Muscle layer of duodenum (tissue), 2 donors: ENCODE results near the gene RPUSD2.
A peak's percentile ranks its signal among the peaks of the same experiment; 100 is the strongest.

Source experiments
- H3K27ac ChIP-seq: one replicate; pipeline ENCODE4 v1.7.0; 2013; ENCODE audit warnings: mild to moderate bottlenecking, low read length
- H3K27me3 ChIP-seq: one replicate; pipeline ENCODE4 v1.7.0; 2013; ENCODE audit warnings: low read depth, mild to moderate bottlenecking, control low read depth, low read length
- H3K36me3 ChIP-seq, 2 donors: one replicate each; pipeline ENCODE4 v1.7.0; 2013; ENCODE audit warnings: low read length in 2 of 2, control low read depth in 1 of 2, mild to moderate bottlenecking in 1 of 2; ENCODE audit not compliant: insufficient read depth in 2 of 2, control insufficient read depth in 1 of 2
- H3K4me1 ChIP-seq, 2 donors: one replicate each; pipeline ENCODE4 v1.7.0; 2013; ENCODE audit warnings: low read length in 2 of 2, mild to moderate bottlenecking in 2 of 2, control low read depth in 1 of 2, moderate library complexity in 1 of 2; ENCODE audit not compliant: insufficient read depth in 2 of 2, control insufficient read depth in 1 of 2
- H3K4me3 ChIP-seq, 2 donors: one replicate each; pipeline ENCODE4 v1.7.0; 2013; ENCODE audit warnings: low read length in 2 of 2, low read depth in 1 of 2, mild to moderate bottlenecking in 1 of 2
- H3K9me3 ChIP-seq, 2 donors: one replicate each; pipeline ENCODE4 v1.7.0; 2013; ENCODE audit warnings: low read length in 2 of 2, control low read depth in 1 of 2, mild to moderate bottlenecking in 1 of 2; ENCODE audit not compliant: control insufficient read depth in 1 of 2
- donor health status: healthy.

The RPUSD2 gene

GRCh38 chr15:40569129-40569953 lies at the start of gene RPUSD2:
Gene RPUSD2 (plus strand): TSS chr15:40569299. CDS start chr15:40569338, 39 bp downstream.
- Histone ChIP-seq H3K4me3 (peak within 1 kb of the TSS; percentile 70 to 99), H3K4me1 (peaks cover 11 to 18% of the 10 kb centered on the region in 2 donors), H3K36me3 (peaks cover 17 to 31% of the 10 kb centered on the region in 2 donors), H3K9me3 (no peaks in the 10 kb centered on the region), H3K27ac (peak within 1 kb of the TSS; percentile 76), H3K27me3 (no peaks in the 10 kb centered on the region)

- Histone ChIP-seq H3K36me3 (no peaks in the 10 kb centered on the region), H3K4me3 (no peak overlapping the region), H3K27me3 (no peaks in the 10 kb centered on the region), H3K4me1 (no peaks in the 10 kb centered on the region), H3K27ac (no peak overlapping the region), H3K9me3 (no peaks in the 10 kb centered on the region)
These were observed 45.5 kb upstream of the RPUSD2 start for GRCh38 chr15:40523611-40524010.

- no peaks in the 10 kb centered on the region for H3K4me1 ChIP-seq
- no peaks in the 10 kb centered on the region for H3K27me3 ChIP-seq
- no peak overlapping the region for H3K27ac ChIP-seq
These were observed 43.2 kb upstream of the RPUSD2 start for GRCh38 chr15:40525855-40526254.

GRCh38 chr15:40528801-40529200 lies 40.3 kb upstream of the RPUSD2 start:
- Histone ChIP-seq H3K9me3 (no peaks in the 10 kb centered on the region), H3K36me3 (no peaks in the 10 kb centered on the region), H3K4me3 (no peak overlapping the region), H3K4me1 (no peaks in the 10 kb centered on the region), H3K27me3 (no peaks in the 10 kb centered on the region), H3K27ac (no peak overlapping the region)

More at GRCh38 chr15:40525855-40526254, 43.2 kb upstream of the RPUSD2 start:
- no peak overlapping the region for H3K4me3 ChIP-seq
- no peaks in the 10 kb centered on the region for H3K9me3 ChIP-seq
- H3K36me3 ChIP-seq = no peaks in the 10 kb centered on the region

GRCh38 chr15:40533763-40534364 lies 35.2 kb upstream of the RPUSD2 start:
- H3K4me3 ChIP-seq = no peak overlapping the region
- no peaks in the 10 kb centered on the region for H3K36me3 ChIP-seq
- no peak overlapping the region for H3K27ac ChIP-seq
- H3K27me3 ChIP-seq = no peaks in the 10 kb centered on the region
- no peaks in the 10 kb centered on the region for H3K4me1 ChIP-seq
- no peaks in the 10 kb centered on the region for H3K9me3 ChIP-seq

- no peaks in the 10 kb centered on the region for H3K4me1 ChIP-seq
- no peaks in the 10 kb centered on the region for H3K9me3 ChIP-seq
- no peak overlapping the region for H3K4me3 ChIP-seq
- H3K27me3 ChIP-seq = no peaks in the 10 kb centered on the region
- peaks cover 0 to 4% of the 10 kb centered on the region in 2 donors for H3K36me3 ChIP-seq
- H3K27ac ChIP-seq = no peak overlapping the region
These were observed 34.7 kb upstream of the RPUSD2 start for GRCh38 chr15:40534371-40534770.

- no peaks in the 10 kb centered on the region for H3K4me1 ChIP-seq
- no peak overlapping the region for H3K27ac ChIP-seq
- peaks cover 0 to 9% of the 10 kb centered on the region in 2 donors for H3K36me3 ChIP-seq
- no peaks in the 10 kb centered on the region for H3K27me3 ChIP-seq
- H3K4me3 ChIP-seq = no peak overlapping the region
- H3K9me3 ChIP-seq = no peaks in the 10 kb centered on the region
These were observed 32.6 kb upstream of the RPUSD2 start for GRCh38 chr15:40536501-40536900.

GRCh38 chr15:40538976-40539375 lies 30.1 kb upstream of the RPUSD2 start:
- H3K9me3 ChIP-seq = no peaks in the 10 kb centered on the region
- no peaks in the 10 kb centered on the region for H3K4me1 ChIP-seq
- H3K27me3 ChIP-seq = no peaks in the 10 kb centered on the region
- H3K27ac ChIP-seq = no peak overlapping the region
- H3K36me3 ChIP-seq = peaks cover 0 to 9% of the 10 kb centered on the region in 2 donors
- no peak overlapping the region for H3K4me3 ChIP-seq

GRCh38 chr15:40543082-40543481 lies 26.0 kb upstream of the RPUSD2 start:
- H3K4me3 ChIP-seq = no peak overlapping the region
- H3K27ac ChIP-seq = no peak overlapping the region
- H3K27me3 ChIP-seq = no peaks in the 10 kb centered on the region
- no peaks in the 10 kb centered on the region for H3K4me1 ChIP-seq
- no peaks in the 10 kb centered on the region for H3K9me3 ChIP-seq
- peaks cover 0 to 16% of the 10 kb centered on the region in 2 donors for H3K36me3 ChIP-seq

GRCh38 chr15:40543631-40544294 lies 25.3 kb upstream of the RPUSD2 start:
- Histone ChIP-seq H3K9me3 (no peaks in the 10 kb centered on the region), H3K4me1 (no peaks in the 10 kb centered on the region)

GRCh38 chr15:40545457-40545856 lies 23.6 kb upstream of the RPUSD2 start:
- peaks cover 0 to 6% of the 10 kb centered on the region in 2 donors for H3K4me1 ChIP-seq
- H3K27ac ChIP-seq = no peak overlapping the region
- no peaks in the 10 kb centered on the region for H3K27me3 ChIP-seq
- H3K4me3 ChIP-seq = no peak overlapping the region
- H3K9me3 ChIP-seq = no peaks in the 10 kb centered on the region
- H3K36me3 ChIP-seq = peaks cover 3 to 7% of the 10 kb centered on the region in 2 donors

More at GRCh38 chr15:40543631-40544294, 25.3 kb upstream of the RPUSD2 start:
- H3K4me3 ChIP-seq = no peak overlapping the region
- H3K27ac ChIP-seq = no peak overlapping the region
- no peaks in the 10 kb centered on the region for H3K27me3 ChIP-seq
- H3K36me3 ChIP-seq = peaks cover 3 to 16% of the 10 kb centered on the region in 2 donors
